Measurements from ENCODE around the gene TMEM272.

Gene TMEM272

DNA sequence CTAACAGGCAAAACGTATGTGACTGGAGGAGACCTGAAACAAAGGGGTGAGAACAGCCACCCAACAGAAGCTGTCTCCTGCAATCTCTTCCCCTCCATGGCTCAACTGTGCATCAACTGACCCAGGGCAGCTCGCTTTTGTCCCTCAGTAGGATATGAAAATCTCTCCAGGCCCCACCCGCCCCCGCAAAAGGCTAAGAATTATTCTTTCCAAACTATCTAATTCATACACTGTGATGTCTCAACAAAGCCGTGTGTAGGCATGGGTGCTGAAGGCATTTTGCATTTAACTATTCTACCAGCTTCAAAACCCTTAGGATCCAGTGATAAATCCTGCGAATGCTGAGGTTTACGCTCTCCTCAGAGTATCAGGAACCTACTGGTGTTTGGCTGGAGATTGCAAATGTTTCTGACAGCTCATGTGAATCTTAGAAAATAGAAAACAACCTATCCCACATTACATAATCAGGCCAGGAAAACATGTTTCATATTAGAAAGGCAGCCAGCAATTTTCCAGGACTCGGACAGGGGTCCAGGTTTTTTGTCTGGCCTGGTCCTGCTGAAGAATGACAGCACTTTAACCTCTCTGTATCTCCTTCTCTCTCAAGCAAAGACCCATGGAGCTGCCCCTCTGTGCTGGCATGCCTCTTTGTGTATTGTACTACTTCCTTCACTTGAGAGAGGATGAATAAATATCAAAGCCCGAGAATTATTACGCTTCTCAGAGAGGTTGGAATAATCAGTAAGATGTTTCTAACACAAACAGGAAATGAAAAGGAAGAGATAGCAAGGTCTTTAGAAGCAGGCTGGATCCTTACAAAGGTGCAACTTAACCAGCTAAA lies 58.3 kb downstream of the TMEM272 start:
- no peak for DNase-seq (ENCODE audit: low read depth)
- in situ Hi-C loops (cut with HindIII; ENCODE audit: low sequenced_read_pairs): loop anchor here (25.0 kb wide), 1 partner anchor 349 kb away; no protein-coding TSS in a partner anchor
- TF ChIP-seq, protein P1, sequence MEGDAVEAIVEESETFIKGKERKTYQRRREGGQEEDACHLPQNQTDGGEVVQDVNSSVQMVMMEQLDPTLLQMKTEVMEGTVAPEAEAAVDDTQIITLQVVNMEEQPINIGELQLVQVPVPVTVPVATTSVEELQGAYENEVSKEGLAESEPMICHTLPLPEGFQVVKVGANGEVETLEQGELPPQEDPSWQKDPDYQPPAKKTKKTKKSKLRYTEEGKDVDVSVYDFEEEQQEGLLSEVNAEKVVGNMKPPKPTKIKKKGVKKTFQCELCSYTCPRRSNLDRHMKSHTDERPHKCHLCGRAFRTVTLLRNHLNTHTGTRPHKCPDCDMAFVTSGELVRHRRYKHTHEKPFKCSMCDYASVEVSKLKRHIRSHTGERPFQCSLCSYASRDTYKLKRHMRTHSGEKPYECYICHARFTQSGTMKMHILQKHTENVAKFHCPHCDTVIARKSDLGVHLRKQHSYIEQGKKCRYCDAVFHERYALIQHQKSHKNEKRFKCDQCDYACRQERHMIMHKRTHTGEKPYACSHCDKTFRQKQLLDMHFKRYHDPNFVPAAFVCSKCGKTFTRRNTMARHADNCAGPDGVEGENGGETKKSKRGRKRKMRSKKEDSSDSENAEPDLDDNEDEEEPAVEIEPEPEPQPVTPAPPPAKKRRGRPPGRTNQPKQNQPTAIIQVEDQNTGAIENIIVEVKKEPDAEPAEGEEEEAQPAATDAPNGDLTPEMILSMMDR (IDR thresholded peaks at IDR 0.05; ENCODE audit: low read depth, low read length, missing control alignments): no peak
- no peak overlapping the region for H3K4me3 ChIP-seq (ENCODE audit: low read depth, low read length)

DNA sequence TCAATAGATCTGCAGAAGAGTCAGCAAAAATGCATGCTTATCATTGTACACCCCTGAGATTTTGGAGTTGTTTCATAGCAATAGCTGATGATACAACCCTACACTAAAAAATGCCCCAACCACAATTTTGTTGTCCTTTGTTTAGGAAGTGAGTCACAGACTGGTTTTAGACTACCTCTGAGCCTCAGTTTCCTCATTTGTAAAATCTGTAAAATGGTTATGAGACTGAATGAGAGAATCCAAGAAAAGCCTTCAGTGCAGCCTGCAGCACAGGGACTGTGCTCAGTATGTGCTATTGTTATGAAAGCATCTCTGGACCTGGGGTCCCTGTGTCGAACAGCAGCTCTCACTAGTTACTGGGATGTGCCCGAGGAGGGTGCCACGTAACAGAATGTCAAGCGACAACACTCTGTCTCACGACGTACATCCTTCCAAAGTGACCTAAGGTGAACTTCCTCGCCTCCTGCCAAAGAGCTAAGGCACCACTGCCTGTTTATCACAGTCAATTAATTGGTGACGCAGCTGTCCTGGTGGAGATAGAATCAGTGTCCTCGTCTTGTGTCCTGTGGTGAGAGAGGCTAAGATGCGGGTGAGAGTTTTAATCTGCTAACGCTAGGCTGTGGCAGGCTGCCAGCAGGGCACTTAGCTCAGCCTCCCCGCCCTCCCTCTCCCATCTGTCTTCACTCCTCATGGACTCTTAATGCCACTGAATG lies 59.1 kb downstream of the TMEM272 start:
- no peak for DNase-seq (ENCODE audit: low read depth)
- H3K4me3 ChIP-seq (ENCODE audit: low read depth, low read length): no peak overlapping the region
- TF ChIP-seq, protein P1 (IDR thresholded peaks at IDR 0.05; ENCODE audit: low read depth, low read length, missing control alignments): no peak
- in situ Hi-C loops (cut with HindIII; ENCODE audit: low sequenced_read_pairs): loop anchor here (25.0 kb wide), 1 partner anchor 349 kb away; no protein-coding TSS in a partner anchor

DNA sequence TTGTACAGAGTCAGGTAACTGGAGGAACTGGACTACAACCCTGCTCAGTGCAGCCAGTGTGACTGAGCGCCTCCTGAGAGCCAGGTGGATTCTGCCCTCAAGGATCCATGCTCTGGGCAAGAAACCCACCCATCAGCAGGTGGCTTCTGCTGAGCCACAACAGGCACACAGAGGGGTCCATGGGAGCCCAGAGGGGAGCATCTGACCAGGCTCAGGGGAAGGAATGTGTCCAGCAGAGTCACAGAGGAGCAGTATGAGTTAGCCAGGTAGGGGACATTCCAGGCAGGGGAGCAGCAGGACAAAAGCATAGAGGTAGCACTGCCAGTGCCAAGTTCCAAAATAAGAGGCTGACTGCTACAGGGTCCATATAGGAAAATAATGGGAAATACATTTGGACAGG lies 60.9 kb downstream of the TMEM272 start:
- in situ Hi-C loops (cut with HindIII; ENCODE audit: low sequenced_read_pairs): loop anchor here (25.0 kb wide), 1 partner anchor 347 kb away; no protein-coding TSS in a partner anchor
- DNase-seq (ENCODE audit: low read depth): no peak
- TF ChIP-seq, protein P1 (IDR thresholded peaks at IDR 0.05; ENCODE audit: low read depth, low read length, missing control alignments): no peak
- no peak overlapping the region for H3K4me3 ChIP-seq (ENCODE audit: low read depth, low read length)

DNA sequence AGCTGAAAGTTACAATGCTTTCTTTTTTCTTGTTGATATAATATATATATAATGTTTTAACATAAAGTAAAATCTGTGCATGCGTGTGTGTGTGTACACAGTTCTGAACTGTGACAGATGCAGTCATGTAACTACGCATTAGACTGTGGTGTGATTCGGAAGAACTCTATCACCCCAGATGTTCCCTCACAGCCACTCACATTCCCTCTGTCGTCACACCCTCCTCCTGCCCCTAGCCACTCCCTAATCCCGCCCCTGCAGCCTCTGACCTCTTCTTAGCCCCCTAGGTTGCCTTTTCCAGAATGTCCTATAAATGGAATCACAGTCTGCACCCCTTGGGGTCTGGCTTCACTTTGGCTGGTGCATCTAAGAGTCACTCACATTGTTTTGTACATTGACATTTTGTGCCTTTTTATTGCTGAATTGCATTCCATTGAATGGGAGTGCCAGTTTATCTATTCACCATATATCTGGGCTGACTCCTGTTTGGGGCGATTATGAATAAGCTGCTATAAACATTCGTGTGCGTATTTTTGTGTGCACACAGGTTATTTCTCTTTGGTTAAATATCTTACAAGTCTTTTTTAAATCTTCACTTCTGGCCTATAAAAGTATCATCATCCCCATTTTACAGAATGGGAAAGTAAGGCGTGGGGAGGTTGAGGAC lies 61.4 kb downstream of the TMEM272 start:
- in situ Hi-C loops (cut with HindIII; ENCODE audit: low sequenced_read_pairs): loop anchor here (25.0 kb wide), 1 partner anchor 346 kb away; no protein-coding TSS in a partner anchor
- TF ChIP-seq, protein P1 (IDR thresholded peaks at IDR 0.05; ENCODE audit: low read depth, low read length, missing control alignments): no peak
- no peak overlapping the region for H3K4me3 ChIP-seq (ENCODE audit: low read depth, low read length)
- no peak for DNase-seq (ENCODE audit: low read depth)

DNA sequence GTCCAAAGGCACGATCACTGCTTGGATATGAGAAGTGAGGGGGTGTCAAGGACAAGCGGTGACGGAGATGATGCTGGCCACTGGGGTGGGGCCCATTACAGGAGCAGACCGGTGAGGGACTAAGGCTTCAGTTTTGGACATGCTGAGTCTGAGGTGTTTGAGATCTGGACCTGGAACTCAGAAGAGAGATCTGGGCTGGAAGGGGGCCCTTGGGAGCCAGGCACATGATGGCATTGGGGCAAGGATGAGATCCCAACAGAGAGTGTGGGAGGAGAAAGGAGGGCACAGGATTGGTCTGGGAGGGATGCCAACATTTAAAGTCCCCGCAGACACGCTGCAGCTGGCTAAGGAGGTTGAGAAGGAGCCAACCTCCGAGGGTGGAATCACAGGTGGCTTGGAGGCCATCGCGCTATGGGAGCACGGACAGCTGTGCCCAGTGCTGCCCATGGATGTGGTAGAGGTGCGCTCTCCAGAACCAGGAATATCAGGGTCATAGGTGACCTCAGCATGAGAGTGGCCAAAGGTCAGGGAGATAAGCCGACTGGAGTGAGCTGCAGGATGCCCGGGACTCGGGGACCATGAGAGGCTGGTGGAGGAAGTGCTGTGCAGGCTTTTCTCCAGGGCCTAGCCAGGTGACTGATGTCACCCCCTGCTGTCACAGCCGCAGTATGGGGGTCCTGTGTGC lies 62.8 kb downstream of the TMEM272 start:
- TF ChIP-seq, protein P1 (IDR thresholded peaks at IDR 0.05; ENCODE audit: low read depth, low read length, missing control alignments): no peak
- in situ Hi-C loops (cut with HindIII; ENCODE audit: low sequenced_read_pairs): loop anchor here (25.0 kb wide), 1 partner anchor 345 kb away; no protein-coding TSS in a partner anchor
- no peak for DNase-seq (ENCODE audit: low read depth)
- no peak overlapping the region for H3K4me3 ChIP-seq (ENCODE audit: low read depth, low read length)
